ENCODE results near the gene LRG1. TPM values are rescaled to one million over a fixed set of nuclear protein-coding genes. Genes with fewer than 3 reads are reported as not detected.

The LRG1 gene
- total and polyA plus RNA-seq, 2 of the 13 experiments (the other 11 are each of a cell fraction or from before 2014, with no cell fraction given), result 12.0 to 39.3 TPM

- TF ChIP-seq ZNF704 (CRISPR knock-in tag; IDR thresholded peaks at IDR 0.05; ENCODE audit: borderline replicate concordance) (no peak; the same call in 1 of the 2 replicates), ZBTB46 (CRISPR knock-in tag; IDR thresholded peaks at IDR 0.05; ENCODE audit: borderline replicate concordance) (no peak), NCOA2 (CRISPR knock-in tag; IDR thresholded peaks at IDR 0.05) (0 out of 2 replicates have a peak, but pooled peaks have one; percentile 10), RAD21 (CRISPR knock-in tag; IDR thresholded peaks at IDR 0.05) (peak; percentile 86), LCORL (IDR thresholded peaks at IDR 0.05) (no peak), LCORL (CRISPR knock-in tag; IDR thresholded peaks at IDR 0.05) (no peak; the same call in 1 of the 2 replicates), ZKSCAN1 (IDR thresholded peaks at IDR 0.05; ENCODE audit: low read length) (peak; percentile 53; the same call in 1 of the 2 replicates), NFYB (CRISPR knock-in tag; IDR thresholded peaks at IDR 0.05) (no peak), ZNF556 (CRISPR knock-in tag; IDR thresholded peaks at IDR 0.05; ENCODE audit: borderline replicate concordance) (peak; percentile 53; the same call in 1 of the 2 replicates), YEATS4 (CRISPR knock-in tag; IDR thresholded peaks at IDR 0.05; ENCODE audit: borderline replicate concordance) (no peak), CCAR2 (optimal IDR thresholded peaks at IDR 0.05; ENCODE audit: low read depth, low read length) (no peak), FLYWCH1 (CRISPR knock-in tag; IDR thresholded peaks at IDR 0.05) (no peak), ZNF589 (CRISPR knock-in tag; conservative IDR thresholded peaks at IDR 0.05) (no peak), CTCF (CRISPR knock-in tag; IDR thresholded peaks at IDR 0.05) (peak; percentile 88), GATAD2A (CRISPR knock-in tag; IDR thresholded peaks at IDR 0.05) (no peak)
Measured at GRCh38 chr19:4576016-4576933, 36.4 kb upstream of the LRG1 start (continued).
